AG04449 (cell line): Measurements from ENCODE around the gene SIPA1L3.

ENCODE experiments used
- CTCF ChIA-PET: fragments of 350-600 bp; formaldehyde crosslinking; extraction: SDS; loops from one replicate; lab custom pipeline; 2021; ENCODE audit warnings: antibody characterized with exemption; lab: Yijun Ruan, JAX
- POLR2A ChIA-PET: fragments of 400-600, 350-600 bp; formaldehyde crosslinking; extraction: SDS; loops from one replicate; lab custom pipeline; 2020; ENCODE audit warnings: antibody characterized with exemption, inconsistent platforms; lab: Yijun Ruan, JAX
- DNase-seq: peaks from one replicate; pipeline ENCODE4 v3.0.0-alpha.2; 2010; ENCODE audit warnings: low read depth, low spot score
- H3K4me3 ChIP-seq: 2 replicates; pipeline ENCODE4 v1.5.1; 2011; ENCODE audit warnings: low read depth, mild to moderate bottlenecking, control low read depth, low read length
- CTCF ChIP-seq: IDR thresholded peaks from one replicate; pipeline ENCODE4 v1.5.1; 2011; ENCODE audit warnings: mild to moderate bottlenecking, moderate library complexity, low read length, control low read depth, inconsistent platforms; ENCODE audit not compliant: insufficient read depth; ENCODE audit errors: missing control alignments

The SIPA1L3 gene

GRCh38 chr19:37938353-37938752 is 31.3 kb downstream of the SIPA1L3 start:
- ChIA-PET CTCF (interaction anchor here (0.7 kb wide), 1 partner anchor 36 kb away, joined by 3 read pairs; no protein-coding TSS in a partner anchor), POLR2A (no interaction called here)
- TF ChIP-seq CTCF, result no peak
- H3K4me3 ChIP-seq, result no peak overlapping the region
- no peak for DNase-seq

- ChIA-PET POLR2A (no interaction called here), CTCF (no interaction called here)
- TF ChIP-seq CTCF, result no peak
- no peak overlapping the region for H3K4me3 ChIP-seq
- DNase-seq, result no peak
These were observed 34.9 kb downstream of the SIPA1L3 start for GRCh38 chr19:37941782-37942515.

- H3K4me3 ChIP-seq, result no peak overlapping the region
- no peak for TF ChIP-seq CTCF
- no peak for DNase-seq
- POLR2A ChIA-PET, result no interaction called here
- CTCF ChIA-PET, result no interaction called here
These were observed 35.5 kb downstream of the SIPA1L3 start for GRCh38 chr19:37942516-37942902.

GRCh38 chr19:37943480-37943879 is 36.5 kb downstream of the SIPA1L3 start:
- TF ChIP-seq CTCF, result no peak
- no peak for DNase-seq
- no peak overlapping the region for H3K4me3 ChIP-seq
- POLR2A ChIA-PET, result no interaction called here
- CTCF ChIA-PET, result no interaction called here

- H3K4me3 ChIP-seq, result no peak overlapping the region
- CTCF ChIA-PET, result interaction anchor here (1.1 kb wide), 1 partner anchor 99 kb away, joined by 3 read pairs; no protein-coding TSS in a partner anchor
- POLR2A ChIA-PET, result no interaction called here
- DNase-seq, result no peak
- TF ChIP-seq CTCF, result no peak
These were observed 39.1 kb downstream of the SIPA1L3 start for GRCh38 chr19:37946132-37946531.

GRCh38 chr19:37947778-37948177 is 40.8 kb downstream of the SIPA1L3 start:
- no peak for DNase-seq
- ChIA-PET POLR2A (no interaction called here), CTCF (no interaction called here)

More at GRCh38 chr19:37947778-37948177, 40.8 kb downstream of the SIPA1L3 start:
- TF ChIP-seq CTCF, result no peak
- no peak overlapping the region for H3K4me3 ChIP-seq
